Sigmoid colon (tissue), 7 donors: ENCODE measurements around the gene USB1. TPM values are rescaled to one million over a fixed set of nuclear protein-coding genes. Genes with fewer than 3 reads are reported as not detected.

Experiments
- DNase-seq: peaks from one replicate; pipeline ENCODE4 v3.0.0-alpha.2; 2019
- H3K27ac ChIP-seq, 4 donors: fragments of 200-600 bp; sonication (generic); one replicate each; pipeline ENCODE4 v1.5.1; 2016 to 2019; ENCODE audit warnings: mild to moderate bottlenecking in 1 of 4
- H3K27me3 ChIP-seq, 3 donors: fragments of 200-600 bp; sonication (generic); one replicate each; pipeline ENCODE4 v1.5.1; 2019; ENCODE audit warnings: mild to moderate bottlenecking in 1 of 3
- H3K36me3 ChIP-seq, 4 donors: fragments of 200-600 bp; sonication (generic); one replicate each; pipeline ENCODE4 v1.5.1; 2016 to 2019
- H3K4me1 ChIP-seq, 4 donors: fragments of 200-600 bp; sonication (generic); one replicate each; pipeline ENCODE4 v1.5.1; 2017 to 2019
- H3K4me3 ChIP-seq, 4 donors: fragments of 200-600 bp; sonication (generic); one replicate each; pipeline ENCODE4 v1.5.1; 2017 to 2019; ENCODE audit warnings: mild to moderate bottlenecking in 2 of 4, moderate library complexity in 1 of 4
- H3K9me3 ChIP-seq, 4 donors: fragments of 200-600 bp in 3 of 4; sonication (generic) in 3 of 4; one replicate each; pipeline versions ENCODE4 v1.5.1 to v1.6.1; 2013 to 2019
- EP300 ChIP-seq, 4 donors: sonication (generic); formaldehyde crosslinking; IDR thresholded peaks; one replicate each; pipeline ENCODE4 v1.6.1; 2017; ENCODE audit warnings: antibody characterized with exemption in 4 of 4
- POLR2A ChIP-seq, 2 donors: fragments of 450-650 bp; IDR thresholded peaks; one replicate each; pipeline ENCODE4 v1.6.1; 2016; ENCODE audit warnings: antibody characterized with exemption in 2 of 2, mild to moderate bottlenecking in 2 of 2, moderate library complexity in 2 of 2
- POLR2AphosphoS5 ChIP-seq, 4 donors: sonication (generic); formaldehyde crosslinking; IDR thresholded peaks; one replicate each; pipeline ENCODE4 v1.6.1; 2017; ENCODE audit warnings: antibody characterized with exemption in 4 of 4
- WGBS, 2 donors: extraction: QIAGEN DNeasy Blood & Tissue Kit; methylation state at CpG; one replicate each; pipeline ENCODE4 v1.1.7; 2013; 5-methylcytosine and 5-hydroxymethylcytosine counted together
- intact Hi-C: fragments of 100-400 bp; cut with DNase I; formaldehyde crosslinking; loops from one replicate; pipeline ENCODE4 v1.15.1; 2023
- polyA plus RNA-seq, 3 donors: library from polyadenylated mRNA; stranded (reverse); fragments of 200-250 nt; gene quantifications; one replicate each; pipeline ENCODE4 v1.2.3, GENCODE V29; 2013
- total RNA-seq, 4 donors: library from RNA; depleted of rRNA; stranded (reverse); fragments of >200 nt; gene quantifications; one replicate each; pipeline ENCODE4 v1.1.0, GENCODE V29; 2016
- TF ChIP-seq, protein P1 (sequence below), 4 experiments: fragments of 450-650 bp in 3 of 4; fragments of 200-600 bp in 1 of 4; IDR thresholded peaks; one replicate each; pipeline ENCODE4 v1.5.1; 2016 to 2019; ENCODE audit warnings: antibody characterized with exemption in 4 of 4, mild to moderate bottlenecking in 3 of 4, moderate library complexity in 2 of 4
- donor health status: healthy with polysubstance abuse.
- donor health status: Bipolar disorder and iron deficiency.
- donor health status: healthy.

USB1 gene
- total and polyA plus RNA-seq, 7 donors, result 19.9 to 44.9 (median 36.6) TPM

DNA sequence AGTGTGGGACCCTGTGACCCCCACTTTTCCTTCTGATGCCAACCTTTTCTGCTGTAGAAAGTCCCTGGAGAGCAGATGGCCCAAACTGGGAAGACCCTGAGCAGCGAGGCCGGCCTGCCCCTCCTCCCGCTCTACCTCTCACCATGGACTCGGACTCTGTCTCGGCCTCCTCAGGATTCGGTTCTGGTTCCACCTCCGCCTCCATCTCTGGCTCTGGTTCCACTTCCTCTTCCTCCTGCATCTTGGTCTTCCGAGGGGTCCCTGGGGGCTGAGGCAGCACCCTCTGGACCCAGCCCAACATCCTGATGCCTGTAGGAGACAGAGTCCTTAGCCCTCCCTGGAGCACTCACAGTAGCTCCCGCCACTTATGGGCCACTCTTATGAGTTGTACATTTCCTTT, 34.2 kb upstream of the USB1 start:
- TF ChIP-seq, protein P1, sequence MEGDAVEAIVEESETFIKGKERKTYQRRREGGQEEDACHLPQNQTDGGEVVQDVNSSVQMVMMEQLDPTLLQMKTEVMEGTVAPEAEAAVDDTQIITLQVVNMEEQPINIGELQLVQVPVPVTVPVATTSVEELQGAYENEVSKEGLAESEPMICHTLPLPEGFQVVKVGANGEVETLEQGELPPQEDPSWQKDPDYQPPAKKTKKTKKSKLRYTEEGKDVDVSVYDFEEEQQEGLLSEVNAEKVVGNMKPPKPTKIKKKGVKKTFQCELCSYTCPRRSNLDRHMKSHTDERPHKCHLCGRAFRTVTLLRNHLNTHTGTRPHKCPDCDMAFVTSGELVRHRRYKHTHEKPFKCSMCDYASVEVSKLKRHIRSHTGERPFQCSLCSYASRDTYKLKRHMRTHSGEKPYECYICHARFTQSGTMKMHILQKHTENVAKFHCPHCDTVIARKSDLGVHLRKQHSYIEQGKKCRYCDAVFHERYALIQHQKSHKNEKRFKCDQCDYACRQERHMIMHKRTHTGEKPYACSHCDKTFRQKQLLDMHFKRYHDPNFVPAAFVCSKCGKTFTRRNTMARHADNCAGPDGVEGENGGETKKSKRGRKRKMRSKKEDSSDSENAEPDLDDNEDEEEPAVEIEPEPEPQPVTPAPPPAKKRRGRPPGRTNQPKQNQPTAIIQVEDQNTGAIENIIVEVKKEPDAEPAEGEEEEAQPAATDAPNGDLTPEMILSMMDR (IDR thresholded peaks at IDR 0.05), result no peak
- TF ChIP-seq POLR2AphosphoS5 (IDR thresholded peaks at IDR 0.05) (no peak), POLR2A (IDR thresholded peaks at IDR 0.05) (no peak), EP300 (IDR thresholded peaks at IDR 0.05) (no peak)
- Histone ChIP-seq H3K4me3 (no peak overlapping the region), H3K9me3 (no peaks in the 10 kb centered on the region), H3K27me3 (no peaks in the 10 kb centered on the region), H3K36me3 (no peaks in the 10 kb centered on the region), H3K4me1 (no peaks in the 10 kb centered on the region), H3K27ac (no peak overlapping the region)
- DNase-seq, result no peak
- WGBS, 2 donors, result 88 to 90% methylated on average over 9 of the region's 9 CpGs
- intact Hi-C loops, result no loop called here

DNA sequence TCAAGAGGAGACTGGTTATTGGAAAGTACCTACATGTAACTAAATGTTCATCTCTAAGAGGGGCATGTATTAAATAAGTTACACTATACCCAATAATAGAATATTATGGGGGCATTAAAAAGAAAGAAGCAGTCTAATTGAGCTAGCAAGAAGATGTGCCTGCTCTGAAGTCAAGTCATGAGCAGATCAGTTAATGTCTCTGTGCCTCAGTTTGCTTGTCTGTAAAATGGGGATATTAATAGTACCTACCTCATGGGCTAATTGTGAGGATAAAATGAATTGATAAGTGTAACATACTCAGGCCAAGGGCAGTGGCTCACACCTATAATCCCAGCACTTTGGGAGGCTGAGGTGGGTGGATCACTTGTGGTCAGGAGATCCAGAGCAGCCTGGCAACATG, 33.3 kb upstream of the USB1 start:
- no peaks in the 10 kb centered on the region for H3K36me3 ChIP-seq
- H3K4me1 ChIP-seq, result no peaks in the 10 kb centered on the region
- H3K9me3 ChIP-seq, result no peaks in the 10 kb centered on the region
- H3K27me3 ChIP-seq, result no peaks in the 10 kb centered on the region
- no peak overlapping the region for H3K27ac ChIP-seq
- H3K4me3 ChIP-seq, result no peak overlapping the region
- no peak for DNase-seq
- intact Hi-C loops, result no loop called here
- TF ChIP-seq POLR2A (IDR thresholded peaks at IDR 0.05) (no peak), EP300 (IDR thresholded peaks at IDR 0.05) (no peak), POLR2AphosphoS5 (IDR thresholded peaks at IDR 0.05) (no peak)
- TF ChIP-seq, protein P1 (IDR thresholded peaks at IDR 0.05), result no peak

DNA sequence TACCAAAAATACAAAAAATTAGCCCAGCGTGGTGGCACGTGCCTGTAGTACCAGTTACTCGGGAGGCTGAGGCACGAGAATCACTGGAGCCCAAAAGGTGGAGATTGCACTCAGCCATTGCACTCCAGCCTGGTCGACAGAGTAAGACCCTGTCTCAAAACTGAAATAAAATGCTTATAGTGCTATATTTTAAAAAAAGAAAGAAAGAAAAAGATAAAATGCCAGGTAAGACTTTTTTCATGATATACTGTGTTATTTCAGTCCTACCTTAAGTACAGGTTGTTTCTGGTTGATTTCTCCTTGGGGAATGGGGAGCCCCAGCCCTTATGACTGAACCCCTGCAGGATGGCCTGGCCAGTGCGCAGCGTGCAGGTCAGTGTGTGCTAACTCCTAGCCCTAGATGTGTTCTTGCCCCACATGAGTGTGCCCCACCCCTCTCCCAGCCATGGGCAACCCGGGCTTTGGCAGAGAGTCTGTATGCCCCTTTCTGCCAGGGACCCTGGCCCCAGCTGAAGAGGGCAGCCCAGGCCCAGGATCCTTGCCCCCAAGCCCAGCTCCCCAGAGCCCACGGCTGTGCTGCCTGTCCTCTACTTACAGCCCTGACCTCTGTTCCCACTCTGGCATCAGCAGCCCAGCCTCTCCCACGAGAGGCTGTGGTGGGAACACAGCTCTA, 31.6 kb upstream of the USB1 start:
- H3K4me1 ChIP-seq, result no peaks in the 10 kb centered on the region
- no peaks in the 10 kb centered on the region for H3K27me3 ChIP-seq
- H3K9me3 ChIP-seq, result no peaks in the 10 kb centered on the region
- intact Hi-C loops, result no loop called here
- no peak overlapping the region for H3K4me3 ChIP-seq
- WGBS, 2 donors, result 66 to 81% methylated on average over 10 of the region's 10 CpGs
- DNase-seq, result no peak
- no peaks in the 10 kb centered on the region for H3K36me3 ChIP-seq
- TF ChIP-seq POLR2A (IDR thresholded peaks at IDR 0.05) (no peak), EP300 (IDR thresholded peaks at IDR 0.05) (no peak), POLR2AphosphoS5 (IDR thresholded peaks at IDR 0.05) (no peak)
- TF ChIP-seq, protein P1 (IDR thresholded peaks at IDR 0.05), result no peak
- no peak overlapping the region for H3K27ac ChIP-seq

DNA sequence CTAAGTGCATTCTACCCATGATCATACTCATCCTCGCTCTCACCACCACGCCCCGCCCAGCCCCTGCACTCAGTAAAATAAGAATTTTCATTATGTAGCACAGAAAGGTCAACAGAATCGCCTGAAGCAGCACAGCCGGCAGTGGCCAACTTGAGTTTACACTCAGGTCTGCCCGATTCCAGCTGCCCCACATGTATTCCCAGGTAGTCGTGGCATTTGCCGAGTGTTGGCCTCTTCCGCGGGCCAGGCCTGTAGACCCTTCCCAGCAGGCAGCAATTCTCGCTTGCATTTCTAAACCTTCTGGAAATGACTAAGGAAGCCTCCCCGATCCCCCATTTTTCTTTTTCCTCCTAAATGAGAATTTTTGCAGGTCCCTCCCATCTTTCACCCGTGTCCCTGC, 30.9 kb upstream of the USB1 start:
- no peaks in the 10 kb centered on the region for H3K4me1 ChIP-seq

More for the DNA sequence above, 30.9 kb upstream of the USB1 start:
- Histone ChIP-seq H3K27me3 (no peaks in the 10 kb centered on the region), H3K27ac (no peak overlapping the region), H3K4me3 (no peak overlapping the region), H3K36me3 (no peaks in the 10 kb centered on the region), H3K9me3 (no peaks in the 10 kb centered on the region)
- intact Hi-C loops, result no loop called here
- no peak for DNase-seq
- WGBS, 2 donors, result 72 to 79% methylated on average over 13 of the region's 13 CpGs
- TF ChIP-seq POLR2A (IDR thresholded peaks at IDR 0.05), result no peak
- TF ChIP-seq EP300 (IDR thresholded peaks at IDR 0.05), result no peak
- TF ChIP-seq, protein P1 (IDR thresholded peaks at IDR 0.05), result no peak
- no peak for TF ChIP-seq POLR2AphosphoS5 (IDR thresholded peaks at IDR 0.05)
